Keratinocyte (primary cell): Measurements from ENCODE around the gene TSHZ2. TPM values are rescaled to one million over a fixed set of nuclear protein-coding genes. Genes with fewer than 3 reads are reported as not detected.

Experiments used
- DNase-seq: peaks from one replicate; pipeline ENCODE4 v3.0.0-alpha.2; 2011; ENCODE audit warnings: low read depth, missing footprints, low spot score
- FAIRE-seq: peaks from 2 replicates; lab custom pipeline; 2011; peaks lifted over from hg19 to GRCh38; lab: Jason Lieb, UNC
- H2AFZ ChIP-seq: 2 replicates; pipeline ENCODE4 v1.6.0; 2012; ENCODE audit warnings: low read length, control low read depth, inconsistent platforms; ENCODE audit not compliant: control insufficient read depth
- H3K27ac ChIP-seq: 2 replicates; pipeline ENCODE4 v1.5.1; 2011; ENCODE audit warnings: low read length; ENCODE audit not compliant: control insufficient read depth, insufficient read depth
- H3K27me3 ChIP-seq: 3 replicates; pipeline ENCODE4 v1.6.0; 2011; ENCODE audit warnings: low read length; ENCODE audit not compliant: control insufficient read depth, insufficient read depth; ENCODE audit errors: extremely low read depth
- H3K36me3 ChIP-seq, 2 experiments: 2 replicates in 1 of 2; 3 replicates in 1 of 2; pipeline ENCODE4 v1.5.1; 2011; ENCODE audit warnings: low read length in 2 of 2, mild to moderate bottlenecking in 1 of 2; ENCODE audit not compliant: control insufficient read depth in 2 of 2, insufficient read depth in 2 of 2; ENCODE audit errors: extremely low read depth in 1 of 2
- H3K4me1 ChIP-seq: 3 replicates; pipeline ENCODE4 v1.5.1; 2011; ENCODE audit warnings: low read length; ENCODE audit not compliant: control insufficient read depth, insufficient read depth; ENCODE audit errors: extremely low read depth
- H3K4me2 ChIP-seq: 3 replicates; pipeline ENCODE4 v1.6.0; 2011; ENCODE audit warnings: low read depth, low read length; ENCODE audit not compliant: control insufficient read depth, insufficient read depth; ENCODE audit errors: extremely low read depth
- H3K4me3 ChIP-seq, 3 experiments: fragments of 200-600 bp in 1 of 3; sonication (generic) in 1 of 3; 2 replicates in 2 of 3; 3 replicates in 1 of 3; pipeline ENCODE4 v1.5.1; 2011 to 2016; ENCODE audit warnings: low read length in 3 of 3, mild to moderate bottlenecking in 3 of 3, control low read depth in 2 of 3, inconsistent platforms in 1 of 3, low read depth in 1 of 3, mixed read lengths in 1 of 3, mixed run types in 1 of 3, moderate library complexity in 1 of 3; ENCODE audit not compliant: control insufficient read depth in 2 of 3, insufficient read depth in 2 of 3; ENCODE audit errors: extremely low read depth in 1 of 3
- H3K79me2 ChIP-seq: 2 replicates; pipeline ENCODE4 v1.6.0; 2012; ENCODE audit warnings: low read length; ENCODE audit not compliant: control insufficient read depth, insufficient read depth
- H3K9ac ChIP-seq: 3 replicates; pipeline ENCODE4 v1.6.0; 2011; ENCODE audit warnings: low read length; ENCODE audit not compliant: control insufficient read depth, insufficient read depth; ENCODE audit errors: extremely low read depth
- H3K9me1 ChIP-seq: 3 replicates; pipeline ENCODE4 v1.6.0; 2011; ENCODE audit warnings: low read length; ENCODE audit not compliant: control insufficient read depth, insufficient read depth; ENCODE audit errors: extremely low read depth
- H3K9me3 ChIP-seq: 2 replicates; pipeline ENCODE4 v1.5.1; 2012; ENCODE audit warnings: low read depth, low read length; ENCODE audit not compliant: control insufficient read depth
- H4K20me1 ChIP-seq: 3 replicates; pipeline ENCODE4 v1.6.0; 2011; ENCODE audit warnings: low read length; ENCODE audit not compliant: control insufficient read depth, insufficient read depth; ENCODE audit errors: extremely low read depth
- EZH2 ChIP-seq: IDR thresholded peaks from one replicate; pipeline ENCODE4 v1.6.1; 2012; ENCODE audit warnings: inconsistent platforms, mild to moderate bottlenecking, low read length, moderate library complexity
- dilution Hi-C: fragments of 300-500 bp; cut with MboI; formaldehyde crosslinking; loops from one replicate; pipeline ENCODE4 v1.7.0; 2020; ENCODE audit warnings: low sequenced_read_pairs; ENCODE audit not compliant: extremely low pct_ligation_motif_present
- polyA plus RNA-seq, 5 experiments: library from polyadenylated mRNA; depleted of rRNA in 3 of 5; stranded (reverse) in 3 of 5; stranded (forward) in 1 of 5; unstranded in 1 of 5; fragments of >200 nt; gene quantifications; 1 replicate in 1 of 5; 2 replicates in 3 of 5; 3 replicates in 1 of 5; pipeline versions ENCODE4 v1.2.1 to v1.2.3, GENCODE V29; 2011 to 2012; ENCODE audit warnings: missing spikeins in 2 of 5, low read depth in 1 of 5, low replicate concordance in 1 of 5
- TF ChIP-seq, protein P1 (sequence below), 3 experiments: IDR thresholded peaks in 1 of 3; conservative IDR thresholded peaks in 1 of 3; optimal IDR thresholded peaks in 1 of 3; 2 replicates in 2 of 3; 3 replicates in 1 of 3; pipeline versions ENCODE3 to v1.5.1; 2011; ENCODE audit warnings: low read length in 3 of 3, mild to moderate bottlenecking in 3 of 3, moderate library complexity in 2 of 3, control low read depth in 1 of 3, inconsistent platforms in 1 of 3; ENCODE audit not compliant: insufficient read depth in 2 of 3; ENCODE audit errors: extremely low read depth in 1 of 3

The TSHZ2 gene
- polyA plus RNA-seq, 1 donor (not counting 4 experiments of a cell fraction or from before 2014, with no cell fraction given), result 1.1 TPM

- H3K9me1 ChIP-seq, result no peaks in the 10 kb centered on the region
- DNase-seq (no peak), FAIRE-seq (no peak)
- H3K4me2 ChIP-seq, result no peak overlapping the region
- H3K9ac ChIP-seq, result no peak overlapping the region
- H4K20me1 ChIP-seq, result no peaks in the 10 kb centered on the region
- TF ChIP-seq, protein P1, sequence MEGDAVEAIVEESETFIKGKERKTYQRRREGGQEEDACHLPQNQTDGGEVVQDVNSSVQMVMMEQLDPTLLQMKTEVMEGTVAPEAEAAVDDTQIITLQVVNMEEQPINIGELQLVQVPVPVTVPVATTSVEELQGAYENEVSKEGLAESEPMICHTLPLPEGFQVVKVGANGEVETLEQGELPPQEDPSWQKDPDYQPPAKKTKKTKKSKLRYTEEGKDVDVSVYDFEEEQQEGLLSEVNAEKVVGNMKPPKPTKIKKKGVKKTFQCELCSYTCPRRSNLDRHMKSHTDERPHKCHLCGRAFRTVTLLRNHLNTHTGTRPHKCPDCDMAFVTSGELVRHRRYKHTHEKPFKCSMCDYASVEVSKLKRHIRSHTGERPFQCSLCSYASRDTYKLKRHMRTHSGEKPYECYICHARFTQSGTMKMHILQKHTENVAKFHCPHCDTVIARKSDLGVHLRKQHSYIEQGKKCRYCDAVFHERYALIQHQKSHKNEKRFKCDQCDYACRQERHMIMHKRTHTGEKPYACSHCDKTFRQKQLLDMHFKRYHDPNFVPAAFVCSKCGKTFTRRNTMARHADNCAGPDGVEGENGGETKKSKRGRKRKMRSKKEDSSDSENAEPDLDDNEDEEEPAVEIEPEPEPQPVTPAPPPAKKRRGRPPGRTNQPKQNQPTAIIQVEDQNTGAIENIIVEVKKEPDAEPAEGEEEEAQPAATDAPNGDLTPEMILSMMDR (optimal IDR thresholded peaks at IDR 0.05 in 1 of 3, IDR thresholded peaks at IDR 0.05 in 1 of 3, conservative IDR thresholded peaks at IDR 0.05 in 1 of 3; ENCODE audit: extremely low read depth in 1 of 3, insufficient read depth in 2 of 3, low read length in 3 of 3), result no peak
- TF ChIP-seq EZH2, result no peak
- H3K9me3 ChIP-seq, result no peaks in the 10 kb centered on the region
- no peaks in the 10 kb centered on the region for H3K27me3 ChIP-seq
- H3K4me3 ChIP-seq, result no peak overlapping the region
- no peaks in the 10 kb centered on the region for H3K4me1 ChIP-seq
- dilution Hi-C loops, result no loop called here
- H3K27ac ChIP-seq, result no peak overlapping the region
- no peak overlapping the region for H2AFZ ChIP-seq
- H3K79me2 ChIP-seq, result no peaks in the 10 kb centered on the region
- H3K36me3 ChIP-seq, result no peaks in the 10 kb centered on the region
Measured at GRCh38 chr20:53494753-53495152, 522.6 kb downstream of the TSHZ2 start.

DNA sequence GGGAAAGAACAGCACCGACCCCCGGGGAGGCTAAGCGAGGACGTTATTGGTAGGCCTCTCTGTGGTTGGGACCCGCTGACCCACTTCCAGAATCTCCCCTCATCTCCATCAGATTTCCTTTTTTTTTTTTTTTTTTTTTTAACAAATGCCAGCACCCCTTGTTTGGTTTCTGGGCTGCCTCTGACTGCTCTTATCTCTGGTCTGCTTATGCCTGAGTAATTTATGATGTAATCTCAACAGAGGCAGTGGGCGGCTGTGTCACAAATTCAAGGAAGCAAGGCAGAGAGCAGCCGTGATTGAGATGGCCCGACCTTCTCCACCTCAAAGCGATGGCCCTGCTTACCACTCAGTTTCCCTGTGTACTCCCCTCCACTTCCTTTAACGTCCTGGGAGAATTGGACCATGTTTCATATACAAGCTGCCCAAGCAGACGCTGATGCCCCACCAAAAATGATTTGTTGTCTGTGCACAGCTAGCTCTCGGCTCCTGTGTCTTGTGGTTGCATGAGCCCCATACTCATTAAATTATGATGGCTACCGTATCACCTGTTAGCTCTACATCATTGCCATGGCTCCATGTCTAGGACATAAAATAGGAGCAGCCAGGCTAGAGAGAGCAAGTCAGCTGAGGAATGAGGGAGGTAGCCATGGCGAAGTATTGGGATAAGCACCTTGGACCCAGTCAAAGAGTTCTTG, 523.4 kb downstream of the TSHZ2 start:
- no peak overlapping the region for H3K27ac ChIP-seq
- FAIRE-seq, result no peak
- no peak overlapping the region for H3K9ac ChIP-seq
- no peaks in the 10 kb centered on the region for H3K9me3 ChIP-seq
- TF ChIP-seq, protein P1 (optimal IDR thresholded peaks at IDR 0.05 in 1 of 3, IDR thresholded peaks at IDR 0.05 in 1 of 3, conservative IDR thresholded peaks at IDR 0.05 in 1 of 3; ENCODE audit: extremely low read depth in 1 of 3, insufficient read depth in 2 of 3, low read length in 3 of 3), result no peak
- TF ChIP-seq EZH2, result no peak
- H3K4me3 ChIP-seq, result no peak overlapping the region
- dilution Hi-C loops, result no loop called here
- no peaks in the 10 kb centered on the region for H3K79me2 ChIP-seq
- no peak overlapping the region for H2AFZ ChIP-seq
- no peaks in the 10 kb centered on the region for H3K9me1 ChIP-seq
- H3K4me1 ChIP-seq, result no peaks in the 10 kb centered on the region
- H3K36me3 ChIP-seq, result no peaks in the 10 kb centered on the region
- no peak overlapping the region for H3K4me2 ChIP-seq
- H4K20me1 ChIP-seq, result no peaks in the 10 kb centered on the region
- no peaks in the 10 kb centered on the region for H3K27me3 ChIP-seq
- no peak for DNase-seq
